HG02588 (cell line): Measurements from ENCODE around the gene C18orf63.
"Not testable (repeated sequence)": the region's sequence is repeated elsewhere in the genome, so short reads cannot be mapped to it uniquely, and the experiment has no call there.

Experiments used
- ATAC-seq: cut with Tn5 transposase; IDR thresholded peaks from one replicate; pipeline ENCODE4 v1.9.1; 2021; ENCODE audit warnings: mild to moderate bottlenecking, moderate library complexity; ENCODE audit not compliant: unreplicated experiment

The C18orf63 gene

DNA sequence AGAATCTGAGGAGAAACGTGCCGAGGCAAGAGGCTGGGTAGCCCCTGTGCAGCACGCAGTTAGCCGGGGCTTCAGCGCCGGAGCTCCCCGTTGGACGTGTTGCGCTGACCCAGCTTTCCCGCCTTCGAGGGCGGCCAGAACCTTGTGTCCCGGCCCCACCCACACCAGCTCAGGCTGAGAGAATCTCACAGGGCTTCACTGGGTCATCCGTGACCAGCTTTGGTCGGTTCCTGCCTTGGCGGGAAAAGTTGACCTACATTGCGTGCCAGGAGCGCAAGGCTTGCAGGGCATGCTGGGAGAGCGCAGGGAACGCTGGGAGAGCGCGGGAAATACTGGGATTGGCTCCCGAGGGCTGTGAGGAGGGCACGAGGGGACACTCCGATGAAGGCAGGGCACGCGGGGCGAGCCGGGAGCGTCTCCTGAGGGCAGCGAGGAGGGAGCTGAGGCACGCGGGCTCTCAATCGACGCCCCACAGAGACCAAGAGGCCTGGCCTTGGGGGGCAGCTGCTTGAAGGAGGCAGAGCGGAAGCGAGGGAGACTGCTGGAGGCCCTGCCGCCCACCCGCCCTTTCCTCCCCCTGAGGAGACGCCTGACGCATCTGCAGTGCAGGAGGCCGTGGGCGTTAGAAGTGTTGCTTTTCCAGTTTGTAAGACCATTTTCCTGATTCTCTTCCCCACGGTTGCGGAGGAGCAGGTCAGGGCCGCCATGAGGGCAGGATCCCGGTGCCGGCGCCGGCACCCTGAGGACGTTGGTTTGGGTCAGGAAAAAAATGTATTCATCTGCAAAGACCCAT, at the start of gene C18orf63:
Gene C18orf63 (plus strand): TSS at position 376 of the 793 bp plus-strand sequence. CDS start 2,027 bp downstream, outside the sequence.
- no peak for ATAC-seq

GRCh38 chr18:74266161-74266560, 49.5 kb upstream of the C18orf63 start:
- no peak for ATAC-seq

DNA sequence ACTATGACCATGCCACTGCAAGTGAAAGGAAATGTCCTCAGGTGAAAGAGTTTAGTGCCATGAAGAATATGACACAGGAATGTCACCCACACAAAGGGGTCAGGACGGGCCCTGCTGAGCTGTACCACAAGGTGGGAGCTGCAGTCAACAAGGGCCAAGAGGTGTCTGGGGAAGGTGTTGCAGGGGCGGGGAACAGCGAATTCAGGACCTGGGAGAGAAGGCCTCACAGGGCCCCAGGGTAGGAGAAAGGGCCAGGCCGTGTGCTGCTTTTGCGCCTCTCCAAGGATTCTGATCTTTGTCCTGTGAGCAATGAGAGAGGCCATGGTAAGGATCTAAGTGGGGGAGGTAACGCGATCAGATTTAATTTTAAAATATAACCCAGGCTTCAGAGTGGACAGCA, 47.5 kb upstream of the C18orf63 start:
- ATAC-seq: no peak

- no peak for ATAC-seq
Measured at GRCh38 chr18:74268933-74269620, 46.6 kb upstream of the C18orf63 start.

DNA sequence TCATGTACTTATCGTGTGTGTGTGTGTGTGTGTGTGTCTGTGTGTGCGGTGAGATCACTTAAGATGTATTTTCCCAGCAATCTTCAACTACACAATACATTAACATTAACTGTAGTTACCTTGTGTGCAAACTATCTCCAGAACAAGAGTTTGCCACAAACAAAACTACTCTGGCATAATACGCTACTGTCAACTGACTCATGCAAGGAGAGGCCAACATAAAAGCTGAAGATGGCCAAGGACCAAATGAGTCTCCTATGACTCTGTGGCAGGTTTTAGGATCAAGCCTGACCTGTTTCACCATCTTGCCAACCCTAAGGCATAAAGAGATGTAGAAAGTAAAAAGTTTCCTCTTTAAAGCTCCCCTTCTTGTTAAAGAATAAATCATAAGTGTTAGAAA, 44.0 kb upstream of the C18orf63 start:
- ATAC-seq: no peak

- ATAC-seq: no peak
Measured at GRCh38 chr18:74273394-74273793, 42.2 kb upstream of the C18orf63 start.

DNA sequence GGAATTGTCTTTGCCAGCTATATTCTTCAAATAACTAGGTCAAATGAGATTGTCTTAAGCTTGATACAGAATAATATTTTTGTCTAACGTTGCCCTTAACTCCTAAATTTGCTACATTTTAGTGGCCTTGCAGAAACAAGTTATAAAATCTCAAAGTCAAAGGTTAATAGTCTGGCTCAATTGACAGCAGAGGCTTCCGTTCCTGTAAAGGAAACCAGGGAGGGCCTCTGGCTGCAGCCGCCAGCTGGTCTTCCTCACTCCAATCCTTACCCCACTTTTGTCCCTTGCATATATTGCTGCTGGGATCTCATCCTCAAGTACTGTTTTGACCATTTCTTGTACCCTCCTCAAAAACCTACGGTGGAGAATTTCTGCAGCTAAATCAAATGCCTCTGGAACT, 40.9 kb upstream of the C18orf63 start:
- no peak for ATAC-seq

DNA sequence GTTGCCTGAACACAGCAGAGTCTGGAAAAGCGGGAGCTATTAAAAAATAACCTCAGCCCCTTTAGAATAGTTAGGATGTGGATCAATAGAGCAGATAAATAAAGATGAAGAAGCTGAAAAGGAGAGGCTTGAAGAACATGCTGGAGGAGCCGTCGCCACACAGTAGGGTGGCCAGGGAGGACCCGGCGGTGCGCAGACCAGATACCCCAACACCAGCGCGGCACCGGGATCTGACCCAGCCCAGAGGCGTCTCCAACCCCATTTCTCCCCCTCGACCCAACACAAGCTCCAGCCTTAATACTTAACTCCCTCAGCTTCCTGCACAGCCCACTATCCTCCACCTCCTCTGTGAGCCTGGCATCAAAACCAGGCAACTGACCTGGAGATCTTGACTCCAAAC, 39.9 kb upstream of the C18orf63 start:
- no peak for ATAC-seq

- no peak for ATAC-seq
Measured at GRCh38 chr18:74276609-74277008, 39.0 kb upstream of the C18orf63 start.

DNA sequence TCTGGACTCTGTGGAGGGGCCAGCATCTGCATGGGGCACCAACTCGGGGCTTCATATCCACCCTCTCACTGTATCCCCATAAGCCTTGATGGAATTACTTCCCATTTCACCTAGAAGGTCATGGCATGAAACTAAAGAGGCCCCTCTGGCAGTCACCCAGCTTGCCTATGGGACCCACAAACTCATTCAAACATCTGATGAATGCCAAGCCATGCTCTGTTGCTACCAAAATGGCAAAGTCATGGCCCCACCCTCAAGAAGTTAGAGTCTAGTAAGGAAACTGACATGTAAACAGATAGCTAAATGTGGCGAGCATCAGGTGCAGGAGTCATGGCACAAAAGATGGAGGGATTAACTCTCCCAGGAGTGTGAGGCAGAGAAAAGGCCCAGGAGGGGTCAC, 38.3 kb upstream of the C18orf63 start:
- no peak for ATAC-seq

GRCh38 chr18:74278058-74278457, 37.6 kb upstream of the C18orf63 start:
- no peak for ATAC-seq

DNA sequence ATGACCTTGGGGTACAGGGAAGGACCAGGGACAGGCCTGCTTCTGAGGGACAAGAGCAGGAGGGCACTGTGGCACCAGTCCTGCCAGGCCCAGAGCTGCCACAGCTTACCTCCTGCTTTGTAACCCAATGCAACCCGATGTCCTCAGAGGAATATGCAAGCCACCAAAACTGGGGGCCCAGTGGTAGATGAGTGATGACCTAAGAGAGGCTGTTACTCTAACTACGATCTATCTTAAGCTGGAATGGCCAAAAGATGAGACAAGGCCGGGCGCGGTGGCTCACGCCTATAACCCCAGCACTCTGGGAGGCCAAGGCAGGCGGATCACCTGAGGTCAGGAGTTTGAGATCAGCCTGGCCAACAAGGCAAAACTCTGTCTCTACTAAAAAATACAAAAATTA, 36.7 kb upstream of the C18orf63 start:
- ATAC-seq: no peak

GRCh38 chr18:74281011-74281979, 34.3 kb upstream of the C18orf63 start:
- ATAC-seq: no peak

DNA sequence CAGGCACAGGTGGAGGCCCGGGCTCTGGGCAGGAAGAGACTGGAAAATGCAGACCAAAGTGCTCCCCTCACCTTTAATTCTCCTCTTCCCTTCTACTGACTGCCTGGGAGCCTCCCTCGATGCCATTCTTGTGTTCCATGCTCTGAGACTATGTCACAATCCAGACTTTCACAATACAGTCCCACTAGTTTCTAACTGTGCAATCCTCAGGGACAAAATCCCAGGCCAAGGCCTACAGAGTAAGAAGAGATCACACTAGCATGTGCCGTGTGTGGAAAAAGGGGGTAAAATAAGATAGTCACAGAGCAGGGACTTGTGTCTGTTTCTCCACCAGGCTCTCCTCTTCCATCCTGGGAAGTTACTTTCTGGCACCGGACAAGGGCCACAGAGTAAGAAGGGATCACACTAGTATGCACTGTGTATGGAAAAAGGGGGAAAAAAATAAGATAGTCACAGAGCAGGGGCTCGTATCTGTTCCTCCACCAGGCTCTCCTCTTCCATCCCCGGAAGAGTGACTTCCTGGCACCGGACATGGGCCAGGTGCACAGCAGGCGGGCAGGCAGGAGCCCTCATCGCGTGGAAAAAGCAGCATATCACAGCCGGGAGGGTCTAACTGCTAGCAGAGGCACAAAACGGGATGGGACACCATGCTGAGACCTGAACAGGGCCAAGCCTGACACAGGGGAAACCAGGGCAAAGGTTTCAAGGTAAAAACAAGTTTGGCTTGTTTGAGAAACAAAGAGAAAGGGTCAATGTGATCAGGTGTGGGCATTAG, 33.5 kb upstream of the C18orf63 start:
- ATAC-seq: no peak

- ATAC-seq: no peak
Measured at GRCh38 chr18:74282755-74283554, 32.7 kb upstream of the C18orf63 start.

- no peak for ATAC-seq
Measured at GRCh38 chr18:74283646-74284045, 32.0 kb upstream of the C18orf63 start.

DNA sequence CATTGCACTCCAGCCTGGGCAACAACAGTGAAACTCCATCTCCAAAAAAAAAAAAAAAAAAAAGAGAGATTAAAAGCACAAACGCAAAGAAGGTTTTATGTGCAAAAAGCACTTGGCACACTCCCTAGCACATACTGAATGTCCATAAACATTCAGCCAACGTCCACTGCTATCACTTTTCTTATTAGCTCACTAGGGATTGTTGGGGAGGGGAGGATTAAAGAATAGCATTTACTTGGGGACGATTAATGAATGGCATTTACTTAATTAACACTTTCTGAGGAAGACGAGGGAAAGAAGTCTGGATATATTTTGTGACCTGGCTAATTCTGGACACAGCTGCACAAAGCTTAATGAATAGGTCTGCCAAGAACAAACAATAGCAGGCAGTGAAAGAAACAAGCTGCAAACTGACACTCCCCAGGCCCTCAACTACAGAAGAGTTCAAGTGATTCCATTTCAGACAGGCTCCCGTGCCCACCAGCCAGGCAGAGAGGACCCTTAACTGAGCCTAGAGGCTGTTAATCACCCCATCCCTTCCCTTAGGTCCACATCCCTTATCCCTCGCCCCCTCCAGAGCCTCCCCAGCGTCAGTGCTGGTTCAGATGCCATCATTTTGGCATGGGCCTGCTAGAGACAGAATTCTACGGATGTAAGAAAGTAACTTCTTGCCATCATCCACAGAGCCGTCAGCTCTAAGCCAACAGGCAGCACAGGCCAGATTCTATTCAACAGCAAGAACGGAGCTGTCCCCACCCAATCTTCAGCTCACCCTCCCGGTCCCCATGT, 31.3 kb upstream of the C18orf63 start:
- no peak for ATAC-seq

- no peak for ATAC-seq
Measured at GRCh38 chr18:74284980-74285355, 30.7 kb upstream of the C18orf63 start.

- ATAC-seq: not testable (repeated sequence)
Measured at GRCh38 chr18:74285583-74285982, 30.1 kb upstream of the C18orf63 start.
